Fibroblast of lung (primary cell): ENCODE results near the gene LRCOL1. TPM values are rescaled to one million over a fixed set of nuclear protein-coding genes. Genes with fewer than 3 reads are reported as not detected.

Experiments
- DNase-seq, 2 donors: peaks; one replicate each; pipeline versions ENCODE4 v3.0.0 to v3.0.0-alpha.2; 2010; ENCODE audit warnings: low read depth in 2 of 2
- H2AFZ ChIP-seq: 2 replicates; pipeline ENCODE4 v1.5.1; 2012; ENCODE audit warnings: low read length, control low read depth, inconsistent platforms
- H3K27ac ChIP-seq: 2 replicates; pipeline ENCODE4 v1.5.1; 2011; ENCODE audit warnings: low read length, control low read depth; ENCODE audit not compliant: insufficient read depth
- H3K27me3 ChIP-seq: 2 replicates; pipeline ENCODE4 v1.5.1; 2011; ENCODE audit warnings: mild to moderate bottlenecking, low read length; ENCODE audit not compliant: control insufficient read depth, insufficient read depth
- H3K36me3 ChIP-seq: 2 replicates; pipeline ENCODE4 v1.5.1; 2011; ENCODE audit warnings: low read length; ENCODE audit not compliant: control insufficient read depth, insufficient read depth
- H3K4me1 ChIP-seq: 2 replicates; pipeline ENCODE4 v1.5.1; 2011; ENCODE audit warnings: low read length; ENCODE audit not compliant: control insufficient read depth, insufficient read depth; ENCODE audit errors: extremely low read depth
- H3K4me2 ChIP-seq: 2 replicates; pipeline ENCODE4 v1.5.1; 2011; ENCODE audit warnings: low read length, control low read depth; ENCODE audit not compliant: insufficient read depth; ENCODE audit errors: extremely low read depth
- H3K4me3 ChIP-seq, 4 experiments: fragments of 200-600 bp in 1 of 4; sonication (generic) in 1 of 4; replicated peaks in 1 of 4; 2 replicates each; pipeline ENCODE4 v1.5.1; 2011 to 2016; ENCODE audit warnings: low read length in 4 of 4, low read depth in 3 of 4, mild to moderate bottlenecking in 3 of 4, control low read depth in 2 of 4, inconsistent platforms in 1 of 4, mixed read lengths in 1 of 4; ENCODE audit not compliant: insufficient read depth in 1 of 4; ENCODE audit errors: control extremely low read depth in 1 of 4
- H3K79me2 ChIP-seq: 2 replicates; pipeline ENCODE4 v1.5.1; 2012; ENCODE audit warnings: mild to moderate bottlenecking, low read length, inconsistent platforms; ENCODE audit not compliant: control insufficient read depth, insufficient read depth
- H3K9ac ChIP-seq: 2 replicates; pipeline ENCODE4 v1.5.1; 2011; ENCODE audit warnings: mild to moderate bottlenecking, low read length, control low read depth; ENCODE audit not compliant: insufficient read depth
- H3K9me3 ChIP-seq: 2 replicates; pipeline ENCODE4 v1.5.1; 2012; ENCODE audit warnings: low read depth, low read length; ENCODE audit not compliant: control insufficient read depth, insufficient read depth
- H4K20me1 ChIP-seq: 2 replicates; pipeline ENCODE4 v1.5.1; 2011; ENCODE audit warnings: low read length; ENCODE audit not compliant: control insufficient read depth, insufficient read depth; ENCODE audit errors: extremely low read depth
- EZH2 ChIP-seq: IDR thresholded peaks from 2 replicates; pipeline ENCODE4 v1.5.1; 2012; ENCODE audit warnings: low read length, control low read depth, mild to moderate bottlenecking; ENCODE audit errors: missing control alignments
- polyA minus RNA-seq: library from RNA; depleted of rRNA, polyadenylated mRNA; stranded (reverse); fragments of >200 nt; gene quantifications from 2 replicates; pipeline ENCODE4 v1.2.3, GENCODE V29; 2011; ENCODE audit warnings: low replicate concordance
- polyA plus RNA-seq, 2 donors: library from polyadenylated mRNA; depleted of rRNA in 1 of 2; stranded (reverse) in 1 of 2; unstranded in 1 of 2; fragments of >200 nt; gene quantifications; 2 replicates each; pipeline ENCODE4 v1.2.1, GENCODE V29; 2011 to 2012; ENCODE audit warnings: missing spikeins in 1 of 2
- total RNA-seq: library from RNA; depleted of rRNA; stranded (reverse); fragments of >200 nt; gene quantifications from 2 replicates; pipeline ENCODE4 v1.2.1, GENCODE V29; 2014
- TF ChIP-seq, protein P1 (sequence below), 2 donors: IDR thresholded peaks in 1 of 2; conservative IDR thresholded peaks in 1 of 2; 1 replicate in 1 of 2; 2 replicates in 1 of 2; pipeline ENCODE4 v1.5.1; 2011 to 2012; ENCODE audit warnings: low read length in 2 of 2, control low read depth in 1 of 2, inconsistent platforms in 1 of 2, low read depth in 1 of 2, mild to moderate bottlenecking in 1 of 2

LRCOL1 gene
- total RNA-seq (0.17 TPM in 1 of 2 replicates, not detected in the other), polyA plus RNA-seq (0.15 TPM in 1 of 2 replicates, not detected in the other), polyA minus RNA-seq (not detected in 2 replicates)
- polyA plus RNA-seq (2012), result 0.28 TPM in 1 of 2 replicates, not detected in the other

DNA sequence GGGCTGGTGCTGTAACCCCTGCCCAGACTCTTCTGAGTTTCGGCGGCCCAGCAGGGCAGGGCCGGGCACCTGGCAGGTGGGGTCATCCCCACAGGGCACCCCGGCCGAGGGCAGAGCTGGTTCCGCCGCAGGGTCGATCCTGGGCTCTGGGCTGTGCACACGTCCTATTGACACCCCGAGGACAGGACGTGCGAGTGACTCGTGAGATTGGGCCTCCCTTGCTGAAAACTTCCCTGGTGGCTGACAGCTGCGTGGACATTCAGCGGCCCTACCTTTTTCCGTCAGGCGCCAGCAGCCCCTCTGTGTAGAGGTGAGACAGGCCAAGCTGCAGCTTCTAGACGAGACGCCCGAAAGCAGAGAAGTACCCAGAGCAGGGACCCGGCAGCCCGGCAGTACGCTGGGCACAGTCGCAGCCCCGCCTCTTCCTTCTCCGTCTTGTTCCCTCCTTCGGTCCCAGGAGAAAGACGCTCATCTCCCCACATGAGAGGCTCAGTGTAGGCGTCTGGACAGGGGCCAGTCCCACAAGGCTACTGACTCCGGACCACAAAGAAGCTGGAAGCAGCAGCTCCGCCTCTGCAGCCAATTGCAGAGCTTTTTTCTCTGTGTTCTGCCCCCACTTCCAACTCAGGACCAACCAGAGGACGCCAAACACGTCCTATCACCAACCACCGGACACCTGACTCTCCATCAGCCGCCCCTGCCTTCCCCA lies at the start of gene LRCOL1:
TSS of gene LRCOL1 (minus strand) at position 532 of the 709 bp plus-strand sequence. CDS start 4,331 bp downstream, outside the sequence.
- Histone ChIP-seq H4K20me1 (no peaks in the 10 kb centered on the region), H3K36me3 (no peaks in the 10 kb centered on the region), H2AFZ (peak within 1 kb of the TSS; percentile 1), H3K79me2 (no peaks in the 10 kb centered on the region), H3K4me1 (no peaks in the 10 kb centered on the region), H3K9ac (no peak within 1 kb of the TSS), H3K27ac (no peak within 1 kb of the TSS), H3K4me3 (peak within 1 kb of the TSS in 3 of 4 experiments; percentile 3 to 26 (median 24)), H3K9me3 (no peaks in the 10 kb centered on the region), H3K27me3 (peaks cover 12% of the 10 kb centered on the region), H3K4me2 (peak within 1 kb of the TSS; percentile 32)
- peak; percentile 73 to 95 for DNase-seq
- TF ChIP-seq, protein P1, sequence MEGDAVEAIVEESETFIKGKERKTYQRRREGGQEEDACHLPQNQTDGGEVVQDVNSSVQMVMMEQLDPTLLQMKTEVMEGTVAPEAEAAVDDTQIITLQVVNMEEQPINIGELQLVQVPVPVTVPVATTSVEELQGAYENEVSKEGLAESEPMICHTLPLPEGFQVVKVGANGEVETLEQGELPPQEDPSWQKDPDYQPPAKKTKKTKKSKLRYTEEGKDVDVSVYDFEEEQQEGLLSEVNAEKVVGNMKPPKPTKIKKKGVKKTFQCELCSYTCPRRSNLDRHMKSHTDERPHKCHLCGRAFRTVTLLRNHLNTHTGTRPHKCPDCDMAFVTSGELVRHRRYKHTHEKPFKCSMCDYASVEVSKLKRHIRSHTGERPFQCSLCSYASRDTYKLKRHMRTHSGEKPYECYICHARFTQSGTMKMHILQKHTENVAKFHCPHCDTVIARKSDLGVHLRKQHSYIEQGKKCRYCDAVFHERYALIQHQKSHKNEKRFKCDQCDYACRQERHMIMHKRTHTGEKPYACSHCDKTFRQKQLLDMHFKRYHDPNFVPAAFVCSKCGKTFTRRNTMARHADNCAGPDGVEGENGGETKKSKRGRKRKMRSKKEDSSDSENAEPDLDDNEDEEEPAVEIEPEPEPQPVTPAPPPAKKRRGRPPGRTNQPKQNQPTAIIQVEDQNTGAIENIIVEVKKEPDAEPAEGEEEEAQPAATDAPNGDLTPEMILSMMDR (conservative IDR thresholded peaks at IDR 0.05 in 1 of 2, IDR thresholded peaks at IDR 0.05 in 1 of 2; ENCODE audit: low read depth in 1 of 2, low read length in 2 of 2), result no peak
- peak; percentile 22 for TF ChIP-seq EZH2

DNA sequence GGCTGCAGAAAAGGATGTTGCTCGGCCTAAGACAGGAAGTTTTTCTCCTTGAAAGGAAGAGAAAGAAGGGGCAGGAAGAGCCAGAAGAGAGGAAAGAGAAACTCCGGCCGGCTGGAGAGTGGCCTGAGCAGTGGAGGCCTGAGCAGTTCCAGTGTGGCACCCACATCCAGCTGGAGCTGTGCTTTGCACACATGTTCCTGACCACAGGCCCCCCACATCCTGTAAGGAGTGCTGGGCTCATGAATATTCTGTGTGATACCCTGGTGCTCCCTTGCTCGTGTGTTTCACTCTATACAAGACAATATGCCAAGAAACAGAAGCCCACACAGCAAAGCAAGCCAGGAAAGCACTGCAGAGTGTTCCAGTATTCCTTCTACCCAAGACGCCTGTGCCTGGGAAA lies 49.7 kb upstream of the LRCOL1 start:
- H4K20me1 ChIP-seq, result no peaks in the 10 kb centered on the region
- no peak overlapping the region for H3K9ac ChIP-seq
- H3K79me2 ChIP-seq, result no peaks in the 10 kb centered on the region
- no peak overlapping the region for H2AFZ ChIP-seq
- TF ChIP-seq EZH2, result no peak
- TF ChIP-seq, protein P1 (conservative IDR thresholded peaks at IDR 0.05 in 1 of 2, IDR thresholded peaks at IDR 0.05 in 1 of 2; ENCODE audit: low read depth in 1 of 2, low read length in 2 of 2), result no peak
- no peak for DNase-seq
- no peak overlapping the region for H3K4me2 ChIP-seq
- H3K27me3 ChIP-seq, result no peaks in the 10 kb centered on the region
- H3K4me1 ChIP-seq, result no peaks in the 10 kb centered on the region
- H3K27ac ChIP-seq, result no peak overlapping the region
- H3K4me3 ChIP-seq, result no peak overlapping the region
- H3K36me3 ChIP-seq, result peaks cover 21% of the 10 kb centered on the region
- H3K9me3 ChIP-seq, result no peaks in the 10 kb centered on the region

DNA sequence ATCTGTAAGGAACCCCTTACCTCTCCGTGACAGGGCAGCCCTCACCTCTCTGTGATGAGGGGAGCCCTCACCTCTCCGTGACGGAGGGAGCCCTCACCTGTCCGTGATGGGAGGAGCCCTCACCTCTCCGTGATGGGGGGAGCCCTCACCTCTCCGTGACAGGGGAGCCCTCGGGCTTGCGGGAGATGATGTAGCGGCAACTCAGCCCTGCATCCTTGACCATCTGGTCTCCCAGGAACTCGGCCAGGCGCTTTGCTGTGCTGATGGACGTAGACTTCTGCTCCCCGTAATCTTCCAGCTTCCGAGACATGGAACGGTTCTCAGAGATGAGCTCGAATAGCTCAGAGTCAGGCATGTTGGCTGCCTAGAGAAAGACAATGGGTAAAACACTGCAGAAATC lies 48.8 kb upstream of the LRCOL1 start:
- H3K27me3 ChIP-seq, result no peaks in the 10 kb centered on the region
- no peak overlapping the region for H3K4me2 ChIP-seq
- no peak overlapping the region for H3K9ac ChIP-seq
- peaks cover 20% of the 10 kb centered on the region for H3K36me3 ChIP-seq
- no peak overlapping the region for H3K4me3 ChIP-seq
- H4K20me1 ChIP-seq, result no peaks in the 10 kb centered on the region
- no peaks in the 10 kb centered on the region for H3K79me2 ChIP-seq
- no peak overlapping the region for H3K27ac ChIP-seq
- no peaks in the 10 kb centered on the region for H3K9me3 ChIP-seq
- TF ChIP-seq, protein P1 (conservative IDR thresholded peaks at IDR 0.05 in 1 of 2, IDR thresholded peaks at IDR 0.05 in 1 of 2; ENCODE audit: low read depth in 1 of 2, low read length in 2 of 2), result no peak
- no peak for TF ChIP-seq EZH2
- no peak for DNase-seq
- no peak overlapping the region for H2AFZ ChIP-seq
- H3K4me1 ChIP-seq, result no peaks in the 10 kb centered on the region
